Measurements from ENCODE around the gene RNF146.

DNA sequence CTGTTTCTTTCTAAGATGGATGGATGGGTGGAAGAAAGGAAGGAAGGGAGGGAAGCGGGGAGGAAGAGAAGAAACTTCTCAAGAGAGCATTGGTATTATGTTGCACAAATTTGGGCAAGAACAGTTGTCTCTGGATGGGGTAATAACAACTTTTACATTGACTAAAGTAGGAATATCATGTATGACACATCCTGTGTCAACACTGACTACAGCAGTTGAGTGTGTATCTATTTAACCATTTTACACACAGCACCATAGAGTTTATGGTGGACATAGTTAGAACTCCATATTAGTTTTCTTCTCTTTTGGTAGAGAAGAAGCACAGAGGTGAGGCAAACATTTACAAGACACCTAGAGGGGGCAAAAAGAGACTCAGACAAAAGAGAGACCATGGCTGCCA, 44.2 kb upstream of the RNF146 start:
- TF ChIP-seq, protein P1, sequence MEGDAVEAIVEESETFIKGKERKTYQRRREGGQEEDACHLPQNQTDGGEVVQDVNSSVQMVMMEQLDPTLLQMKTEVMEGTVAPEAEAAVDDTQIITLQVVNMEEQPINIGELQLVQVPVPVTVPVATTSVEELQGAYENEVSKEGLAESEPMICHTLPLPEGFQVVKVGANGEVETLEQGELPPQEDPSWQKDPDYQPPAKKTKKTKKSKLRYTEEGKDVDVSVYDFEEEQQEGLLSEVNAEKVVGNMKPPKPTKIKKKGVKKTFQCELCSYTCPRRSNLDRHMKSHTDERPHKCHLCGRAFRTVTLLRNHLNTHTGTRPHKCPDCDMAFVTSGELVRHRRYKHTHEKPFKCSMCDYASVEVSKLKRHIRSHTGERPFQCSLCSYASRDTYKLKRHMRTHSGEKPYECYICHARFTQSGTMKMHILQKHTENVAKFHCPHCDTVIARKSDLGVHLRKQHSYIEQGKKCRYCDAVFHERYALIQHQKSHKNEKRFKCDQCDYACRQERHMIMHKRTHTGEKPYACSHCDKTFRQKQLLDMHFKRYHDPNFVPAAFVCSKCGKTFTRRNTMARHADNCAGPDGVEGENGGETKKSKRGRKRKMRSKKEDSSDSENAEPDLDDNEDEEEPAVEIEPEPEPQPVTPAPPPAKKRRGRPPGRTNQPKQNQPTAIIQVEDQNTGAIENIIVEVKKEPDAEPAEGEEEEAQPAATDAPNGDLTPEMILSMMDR (IDR thresholded peaks at IDR 0.05): no peak
- TF ChIP-seq POLR2A (IDR thresholded peaks at IDR 0.05): no peak

Measured in heart left ventricle (tissue), 13 donors.